ENCODE data around the gene SH3RF3.

DNA sequence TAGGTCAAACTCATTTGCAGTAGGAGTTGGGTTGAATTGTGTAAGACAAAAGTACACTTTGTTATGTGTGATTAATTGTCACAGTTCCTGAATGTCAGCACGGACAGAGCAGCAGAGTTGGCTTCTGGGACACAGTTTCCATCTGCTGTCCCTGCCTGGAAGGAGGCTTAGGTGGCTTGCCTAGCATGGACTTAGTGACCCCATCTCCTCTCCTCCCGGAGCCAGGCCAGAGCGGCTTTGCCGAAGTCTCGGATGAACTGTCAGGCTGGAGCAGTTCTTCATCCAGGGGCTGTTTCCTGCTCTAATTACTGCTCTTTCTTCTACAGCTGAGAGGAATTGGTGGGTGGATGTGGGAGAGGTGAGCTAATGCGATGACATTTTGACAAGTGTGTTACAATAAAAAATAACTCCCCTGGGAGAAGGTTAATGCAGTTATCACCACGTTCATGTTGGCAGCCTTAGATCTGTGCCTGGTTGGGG is 102.0 kb downstream of the SH3RF3 start:
- TF ChIP-seq, protein P1, sequence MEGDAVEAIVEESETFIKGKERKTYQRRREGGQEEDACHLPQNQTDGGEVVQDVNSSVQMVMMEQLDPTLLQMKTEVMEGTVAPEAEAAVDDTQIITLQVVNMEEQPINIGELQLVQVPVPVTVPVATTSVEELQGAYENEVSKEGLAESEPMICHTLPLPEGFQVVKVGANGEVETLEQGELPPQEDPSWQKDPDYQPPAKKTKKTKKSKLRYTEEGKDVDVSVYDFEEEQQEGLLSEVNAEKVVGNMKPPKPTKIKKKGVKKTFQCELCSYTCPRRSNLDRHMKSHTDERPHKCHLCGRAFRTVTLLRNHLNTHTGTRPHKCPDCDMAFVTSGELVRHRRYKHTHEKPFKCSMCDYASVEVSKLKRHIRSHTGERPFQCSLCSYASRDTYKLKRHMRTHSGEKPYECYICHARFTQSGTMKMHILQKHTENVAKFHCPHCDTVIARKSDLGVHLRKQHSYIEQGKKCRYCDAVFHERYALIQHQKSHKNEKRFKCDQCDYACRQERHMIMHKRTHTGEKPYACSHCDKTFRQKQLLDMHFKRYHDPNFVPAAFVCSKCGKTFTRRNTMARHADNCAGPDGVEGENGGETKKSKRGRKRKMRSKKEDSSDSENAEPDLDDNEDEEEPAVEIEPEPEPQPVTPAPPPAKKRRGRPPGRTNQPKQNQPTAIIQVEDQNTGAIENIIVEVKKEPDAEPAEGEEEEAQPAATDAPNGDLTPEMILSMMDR (conservative IDR thresholded peaks at IDR 0.05 in 1 of 2, IDR thresholded peaks at IDR 0.05 in 1 of 2; ENCODE audit: low read depth in 1 of 2, low read length in 2 of 2) = no peak
- no peak for TF ChIP-seq EZH2 (IDR thresholded peaks at IDR 0.05; ENCODE audit: low read length, missing control alignments)

Measured in fibroblast of lung (primary cell).